Activated CD8-positive, alpha-beta memory T cell treated with anti-CD3 and anti-CD28 coated beads, Interleukin-2, amount 50 U/mL, for 4 hours (primary cell): ENCODE data around the gene RMRP.

ENCODE experiments used
- DNase-seq: peaks from one replicate; pipeline ENCODE4 v3.0.0-alpha.2; 2020

RMRP gene

DNA sequence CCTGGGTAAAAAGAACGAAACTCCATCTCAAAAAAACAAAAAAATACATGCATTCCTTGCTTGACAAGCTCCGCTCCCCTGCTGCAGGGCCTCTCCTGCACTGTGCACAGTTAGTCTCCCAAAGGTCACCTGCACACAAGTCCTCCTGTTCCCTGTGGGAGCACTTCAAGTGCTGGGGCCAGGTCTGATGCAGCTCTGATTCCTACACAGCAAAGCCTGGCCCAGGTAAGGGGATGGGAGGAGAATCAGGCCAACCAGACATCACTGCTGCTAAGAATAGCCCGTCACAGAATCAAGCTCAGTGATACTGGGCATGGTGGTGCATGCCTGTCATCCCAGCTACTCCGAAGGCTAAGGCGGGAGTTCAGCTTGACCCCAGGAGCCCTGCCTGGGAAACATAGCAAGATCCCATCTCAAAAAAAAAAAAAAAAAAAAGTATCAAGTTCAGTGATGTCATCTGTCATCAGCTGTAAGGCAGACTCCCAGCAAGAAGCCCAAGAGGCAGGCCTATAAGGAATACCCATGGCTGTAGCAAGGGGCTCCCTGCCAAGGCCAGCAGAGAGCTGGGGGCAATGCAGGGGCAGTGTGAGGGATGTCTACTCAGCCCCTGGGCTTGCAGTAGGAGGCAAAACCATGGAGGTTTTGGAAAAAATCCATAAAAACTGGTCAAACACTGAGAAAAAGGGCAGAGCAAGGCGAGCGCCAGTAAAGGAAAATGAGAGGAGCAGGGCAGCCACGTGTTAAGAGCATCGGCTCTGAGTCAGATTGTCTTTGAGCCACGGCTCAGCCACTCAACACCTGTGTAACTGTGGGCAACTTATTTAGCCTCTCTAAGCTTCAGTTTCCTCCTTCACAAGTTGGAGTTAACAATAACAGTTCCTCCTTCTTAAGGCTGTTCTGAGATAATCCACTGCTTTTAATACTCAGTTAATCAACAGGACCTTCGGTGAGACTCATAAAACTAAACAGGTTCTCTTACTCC, 28.7 kb upstream of the RMRP start:
- DNase-seq = no peak

DNA sequence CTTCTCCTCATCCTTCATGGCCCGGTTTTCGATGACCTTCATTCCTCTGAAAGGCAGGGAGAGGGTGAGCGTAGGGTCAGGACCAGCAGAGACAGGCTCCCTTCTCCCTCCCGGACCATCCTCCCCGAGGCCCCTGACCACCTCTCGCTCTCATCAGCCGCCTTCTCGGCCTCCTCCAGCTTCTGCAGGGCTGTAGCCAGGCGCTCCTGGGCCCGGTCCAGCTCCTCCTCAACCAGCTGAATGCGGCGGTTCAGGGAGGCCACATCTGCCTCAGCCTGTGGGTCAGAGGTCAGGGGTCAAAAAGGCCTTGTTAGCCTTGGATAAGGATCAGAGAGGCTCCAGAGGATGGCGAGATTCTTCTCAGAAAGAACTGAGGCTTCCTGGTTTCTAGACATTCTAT, 27.7 kb upstream of the RMRP start:
- no peak for DNase-seq

DNA sequence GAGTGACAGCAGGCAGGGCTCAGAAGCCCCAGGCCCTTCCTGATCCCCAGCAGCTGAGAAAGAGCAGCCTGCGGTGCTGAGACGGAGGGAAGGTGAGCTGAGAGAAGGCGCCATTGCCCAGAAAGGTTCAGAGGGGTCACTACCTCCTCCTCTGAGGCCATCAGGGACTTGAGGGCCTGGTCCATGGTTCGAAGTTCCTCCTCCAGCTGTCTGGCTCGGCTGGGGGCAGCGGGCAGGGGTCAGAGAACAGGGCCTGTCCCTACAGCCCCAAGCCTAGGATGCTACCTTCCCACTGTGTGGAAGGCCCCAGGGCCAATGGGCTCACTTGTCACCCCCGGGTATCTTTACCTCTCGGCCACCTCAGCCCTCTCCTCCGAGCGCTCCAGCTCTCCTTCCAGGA, 27.1 kb upstream of the RMRP start:
- no peak for DNase-seq

DNA sequence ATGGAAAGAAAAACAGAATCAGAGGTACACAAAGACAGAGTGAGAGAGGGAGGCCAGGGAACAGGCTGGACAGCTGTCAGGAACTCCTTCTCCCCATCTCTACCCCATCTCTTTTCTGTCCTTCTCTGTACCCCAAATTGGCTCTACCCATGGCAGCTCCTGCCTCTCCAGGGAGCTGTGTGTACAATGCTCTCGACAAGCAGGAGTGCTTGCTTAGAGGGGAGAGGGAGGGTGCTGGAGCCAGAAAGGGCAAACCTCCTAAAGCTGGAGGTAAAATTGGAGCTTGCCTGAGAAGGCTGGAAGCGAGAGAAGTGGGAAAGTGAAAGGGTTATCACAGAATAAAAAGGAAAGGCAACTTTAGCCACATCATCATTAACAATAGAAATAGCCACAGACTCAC, 25.5 kb upstream of the RMRP start:
- no peak for DNase-seq

DNA sequence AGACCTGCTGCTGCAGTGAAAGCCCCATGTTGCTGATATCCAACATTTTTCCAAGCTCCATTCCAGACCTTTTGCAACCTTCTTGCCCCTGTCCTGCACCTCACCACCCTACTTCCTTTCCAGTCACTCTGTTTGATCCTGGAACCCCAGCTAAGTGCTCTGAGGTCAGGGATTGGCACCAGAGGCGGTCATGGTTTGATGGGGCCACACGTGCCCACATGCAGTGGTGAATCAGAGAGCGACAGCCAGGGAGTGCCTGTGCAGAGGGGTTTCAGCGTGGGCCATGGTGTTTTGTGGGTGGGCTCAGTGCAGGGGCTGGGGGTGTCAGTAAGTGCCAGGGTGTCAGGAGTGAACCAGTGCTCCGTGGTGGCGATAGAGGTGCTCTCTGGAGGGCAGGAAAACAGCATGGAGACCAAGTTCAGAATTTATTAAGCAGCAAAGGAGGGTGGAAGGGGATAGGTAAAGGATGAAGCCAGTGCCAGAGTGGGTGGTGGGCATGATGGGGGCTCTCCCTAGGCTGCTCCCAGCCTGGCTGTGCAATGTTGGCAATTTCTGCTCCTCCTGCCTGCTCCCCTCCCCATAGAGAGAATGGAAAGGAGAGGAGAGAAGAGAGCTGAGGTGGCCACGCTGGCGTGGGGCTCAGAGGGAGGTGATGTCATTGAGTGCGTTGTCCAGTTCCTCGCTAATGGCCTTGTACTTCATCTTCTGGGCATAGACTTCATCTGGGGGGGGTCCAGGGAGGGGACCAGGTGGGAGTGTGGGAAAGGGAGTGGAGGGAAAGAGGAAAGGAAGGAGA, 24.9 kb upstream of the RMRP start:
- no peak for DNase-seq

DNA sequence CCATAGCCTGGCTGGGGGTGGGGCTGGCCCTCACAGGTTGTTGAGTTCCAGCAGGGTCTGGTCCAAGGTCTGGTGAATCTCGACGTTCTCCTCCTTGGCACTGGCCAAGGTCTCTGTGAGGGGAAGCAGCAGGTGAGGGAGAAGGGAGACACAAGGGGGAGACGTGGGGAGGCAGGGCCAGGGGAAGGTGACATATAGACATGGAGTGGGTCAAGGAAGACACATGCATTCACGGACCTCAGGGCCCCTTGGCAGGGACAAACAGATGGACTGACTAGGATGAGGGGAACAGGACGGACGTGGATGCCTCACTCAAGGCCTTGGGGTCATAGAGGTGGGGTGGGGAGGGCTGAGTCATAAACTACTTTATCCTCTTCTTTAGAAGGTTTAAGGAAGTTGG, 24.2 kb upstream of the RMRP start:
- DNase-seq = no peak

DNA sequence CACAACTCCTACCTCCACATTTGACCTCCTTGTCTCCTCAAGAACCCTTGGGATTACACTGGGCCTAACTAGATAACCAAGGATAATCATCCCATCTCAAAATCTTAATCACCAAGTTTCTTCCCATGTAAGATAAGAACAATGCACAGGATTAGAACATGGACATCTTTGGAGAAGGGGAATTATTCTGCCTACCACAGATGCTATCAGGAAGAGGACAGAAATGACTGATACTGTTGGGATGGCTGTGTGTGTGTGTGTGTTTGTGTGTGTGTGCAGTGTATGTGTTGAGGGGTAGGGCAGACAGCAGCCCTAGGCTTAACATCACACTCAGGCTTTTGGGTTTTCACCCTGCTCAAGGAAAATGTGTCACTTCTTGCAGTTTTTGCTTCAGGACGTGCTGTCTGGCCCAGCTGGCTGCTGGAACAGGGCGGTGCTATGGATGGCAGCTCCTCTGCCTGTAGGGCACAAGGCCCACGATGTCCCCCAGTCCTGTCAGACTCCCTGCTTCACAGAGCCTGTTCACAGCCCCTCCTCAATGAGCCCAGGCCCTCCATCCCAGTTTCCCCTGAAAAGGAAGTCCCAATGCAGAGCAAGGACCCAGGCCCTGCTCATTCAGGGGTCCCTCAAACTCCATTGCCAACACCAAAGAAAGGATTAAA, 23.7 kb upstream of the RMRP start:
- no peak for DNase-seq

DNA sequence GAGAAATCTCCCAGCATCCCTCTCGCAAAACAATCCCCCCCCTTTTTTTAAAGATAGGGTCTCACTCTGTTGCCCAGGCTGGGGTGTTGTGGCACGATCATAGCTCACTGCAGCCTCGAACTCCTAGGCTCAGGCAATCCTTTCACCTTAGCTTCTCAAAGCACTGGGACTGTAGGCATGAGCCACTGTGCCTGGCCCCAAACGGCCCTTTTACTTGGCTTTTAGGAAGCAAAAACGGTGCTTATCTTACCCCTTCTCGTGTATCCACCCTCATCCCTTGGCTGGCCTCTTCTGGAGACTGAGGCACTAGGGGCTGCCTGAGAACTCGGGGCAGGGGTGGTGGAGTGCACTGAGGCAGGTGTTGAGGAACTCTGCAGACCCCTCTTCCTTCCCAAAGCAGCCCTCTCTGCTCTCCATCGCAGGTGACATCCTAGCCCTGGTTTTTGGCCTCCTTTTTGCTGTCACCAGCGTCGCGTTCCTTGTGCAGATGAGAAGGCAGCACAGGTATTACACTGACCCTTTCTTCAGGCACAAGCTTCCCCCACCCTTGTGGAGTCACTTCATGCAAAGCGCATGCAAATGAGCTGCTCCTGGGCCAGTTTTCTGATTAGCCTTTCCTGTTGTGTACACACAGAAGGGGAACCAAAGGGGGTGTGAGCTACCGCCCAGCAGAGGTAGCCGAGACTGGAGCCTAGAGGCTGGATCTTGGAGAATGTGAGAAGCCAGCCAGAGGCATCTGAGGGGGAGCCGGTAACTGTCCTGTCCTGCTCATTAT, 22.7 kb upstream of the RMRP start:
- DNase-seq = no peak

DNA sequence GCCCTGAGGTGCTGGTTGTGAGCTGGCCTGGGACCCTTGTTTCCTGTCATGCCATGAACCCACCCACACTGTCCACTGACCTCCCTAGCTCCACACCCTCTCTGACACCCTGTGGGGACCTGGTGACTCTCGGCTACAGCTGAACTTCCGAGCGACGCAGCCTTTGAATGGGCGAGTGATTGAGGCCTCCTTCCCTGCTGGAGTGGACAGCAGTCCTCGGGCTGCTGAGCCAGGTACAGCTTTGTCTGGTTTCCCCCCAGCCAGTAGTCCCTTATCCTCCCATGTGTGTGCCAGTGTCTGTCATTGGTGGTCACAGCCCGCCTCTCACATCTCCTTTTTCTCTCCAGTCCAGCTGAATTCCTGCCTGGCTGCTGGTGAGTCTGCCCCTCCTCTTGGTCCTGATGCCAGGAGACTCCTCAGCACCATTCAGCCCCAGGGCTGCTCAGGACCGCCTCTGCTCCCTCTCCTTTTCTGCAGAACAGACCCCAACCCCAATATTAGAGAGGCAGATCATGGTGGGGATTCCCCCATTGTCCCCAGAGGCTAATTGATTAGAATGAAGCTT, 22.0 kb upstream of the RMRP start:
- no peak for DNase-seq

DNA sequence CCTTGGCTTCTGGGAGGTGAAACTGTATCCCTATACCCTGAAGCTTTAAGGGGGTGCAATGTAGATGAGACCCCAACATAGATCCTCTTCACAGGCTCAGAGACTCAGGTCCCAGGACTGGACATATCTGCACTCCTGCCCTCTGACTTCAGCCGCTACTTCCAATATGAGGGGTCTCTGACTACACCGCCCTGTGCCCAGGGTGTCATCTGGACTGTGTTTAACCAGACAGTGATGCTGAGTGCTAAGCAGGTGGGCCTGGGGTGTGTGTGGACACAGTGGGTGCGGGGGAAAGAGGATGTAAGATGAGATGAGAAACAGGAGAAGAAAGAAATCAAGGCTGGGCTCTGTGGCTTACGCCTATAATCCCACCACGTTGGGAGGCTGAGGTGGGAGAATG, 21.3 kb upstream of the RMRP start:
- DNase-seq = no peak

DNA sequence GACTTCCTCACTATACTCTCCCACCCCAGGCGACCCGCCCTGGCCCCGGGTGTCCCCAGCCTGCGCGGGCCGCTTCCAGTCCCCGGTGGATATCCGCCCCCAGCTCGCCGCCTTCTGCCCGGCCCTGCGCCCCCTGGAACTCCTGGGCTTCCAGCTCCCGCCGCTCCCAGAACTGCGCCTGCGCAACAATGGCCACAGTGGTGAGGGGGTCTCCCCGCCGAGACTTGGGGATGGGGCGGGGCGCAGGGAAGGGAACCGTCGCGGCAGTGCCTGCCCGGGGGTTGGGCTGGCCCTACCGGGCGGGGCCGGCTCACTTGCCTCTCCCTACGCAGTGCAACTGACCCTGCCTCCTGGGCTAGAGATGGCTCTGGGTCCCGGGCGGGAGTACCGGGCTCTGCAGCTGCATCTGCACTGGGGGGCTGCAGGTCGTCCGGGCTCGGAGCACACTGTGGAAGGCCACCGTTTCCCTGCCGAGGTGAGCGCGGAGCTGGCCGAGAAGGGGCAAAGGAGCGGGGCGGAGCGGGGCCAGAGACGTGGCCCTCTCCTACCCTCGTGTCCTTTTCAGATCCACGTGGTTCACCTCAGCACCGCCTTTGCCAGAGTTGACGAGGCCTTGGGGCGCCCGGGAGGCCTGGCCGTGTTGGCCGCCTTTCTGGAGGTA, 18.0 kb upstream of the RMRP start:
- peak; percentile 38 for DNase-seq

DNA sequence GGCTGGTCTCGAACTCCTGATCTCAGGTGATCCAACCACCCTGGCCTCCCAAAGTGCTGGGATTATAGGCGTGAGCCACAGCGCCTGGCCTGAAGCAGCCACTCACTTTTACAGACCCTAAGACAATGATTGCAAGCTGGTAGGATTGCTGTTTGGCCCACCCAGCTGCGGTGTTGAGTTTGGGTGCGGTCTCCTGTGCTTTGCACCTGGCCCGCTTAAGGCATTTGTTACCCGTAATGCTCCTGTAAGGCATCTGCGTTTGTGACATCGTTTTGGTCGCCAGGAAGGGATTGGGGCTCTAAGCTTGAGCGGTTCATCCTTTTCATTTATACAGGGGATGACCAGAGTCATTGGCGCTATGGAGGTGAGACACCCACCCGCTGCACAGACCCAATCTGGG, 17.4 kb upstream of the RMRP start:
- no peak for DNase-seq

DNA sequence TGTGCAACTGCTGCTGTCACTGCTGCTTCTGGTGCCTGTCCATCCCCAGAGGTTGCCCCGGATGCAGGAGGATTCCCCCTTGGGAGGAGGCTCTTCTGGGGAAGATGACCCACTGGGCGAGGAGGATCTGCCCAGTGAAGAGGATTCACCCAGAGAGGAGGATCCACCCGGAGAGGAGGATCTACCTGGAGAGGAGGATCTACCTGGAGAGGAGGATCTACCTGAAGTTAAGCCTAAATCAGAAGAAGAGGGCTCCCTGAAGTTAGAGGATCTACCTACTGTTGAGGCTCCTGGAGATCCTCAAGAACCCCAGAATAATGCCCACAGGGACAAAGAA, 16.2 kb upstream of the RMRP start:
- DNase-seq = no peak

DNA sequence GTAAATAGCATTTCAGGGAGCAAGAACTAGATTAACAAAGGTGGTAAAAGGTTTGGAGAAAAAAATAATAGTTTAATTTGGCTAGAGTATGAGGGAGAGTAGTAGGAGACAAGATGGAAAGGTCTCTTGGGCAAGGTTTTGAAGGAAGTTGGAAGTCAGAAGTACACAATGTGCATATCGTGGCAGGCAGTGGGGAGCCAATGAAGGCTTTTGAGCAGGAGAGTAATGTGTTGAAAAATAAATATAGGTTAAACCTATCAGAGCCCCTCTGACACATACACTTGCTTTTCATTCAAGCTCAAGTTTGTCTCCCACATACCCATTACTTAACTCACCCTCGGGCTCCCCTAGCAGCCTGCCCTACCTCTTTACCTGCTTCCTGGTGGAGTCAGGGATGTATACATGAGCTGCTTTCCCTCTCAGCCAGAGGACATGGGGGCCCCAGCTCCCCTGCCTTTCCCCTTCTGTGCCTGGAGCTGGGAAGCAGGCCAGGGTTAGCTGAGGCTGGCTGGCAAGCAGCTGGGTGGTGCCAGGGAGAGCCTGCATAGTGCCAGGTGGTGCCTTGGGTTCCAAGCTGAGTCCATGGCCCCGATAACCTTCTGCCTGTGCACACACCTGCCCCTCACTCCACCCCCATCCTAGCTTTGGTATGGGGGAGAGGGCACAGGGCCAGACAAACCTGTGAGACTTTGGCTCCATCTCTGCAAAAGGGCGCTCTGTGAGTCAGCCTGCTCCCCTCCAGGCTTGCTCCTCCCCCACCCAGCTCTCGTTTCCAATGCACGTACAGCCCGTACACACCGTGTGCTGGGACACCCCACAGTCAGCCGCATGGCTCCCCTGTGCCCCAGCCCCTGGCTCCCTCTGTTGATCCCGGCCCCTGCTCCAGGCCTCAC, 15.6 kb upstream of the RMRP start, which contains the start of gene CA9:
Gene CA9, plus strand, starts transcription at position 797 of the 893 bp plus-strand sequence. Its CDS starts 32 bp downstream, at position 829.
- no peak for DNase-seq

DNA sequence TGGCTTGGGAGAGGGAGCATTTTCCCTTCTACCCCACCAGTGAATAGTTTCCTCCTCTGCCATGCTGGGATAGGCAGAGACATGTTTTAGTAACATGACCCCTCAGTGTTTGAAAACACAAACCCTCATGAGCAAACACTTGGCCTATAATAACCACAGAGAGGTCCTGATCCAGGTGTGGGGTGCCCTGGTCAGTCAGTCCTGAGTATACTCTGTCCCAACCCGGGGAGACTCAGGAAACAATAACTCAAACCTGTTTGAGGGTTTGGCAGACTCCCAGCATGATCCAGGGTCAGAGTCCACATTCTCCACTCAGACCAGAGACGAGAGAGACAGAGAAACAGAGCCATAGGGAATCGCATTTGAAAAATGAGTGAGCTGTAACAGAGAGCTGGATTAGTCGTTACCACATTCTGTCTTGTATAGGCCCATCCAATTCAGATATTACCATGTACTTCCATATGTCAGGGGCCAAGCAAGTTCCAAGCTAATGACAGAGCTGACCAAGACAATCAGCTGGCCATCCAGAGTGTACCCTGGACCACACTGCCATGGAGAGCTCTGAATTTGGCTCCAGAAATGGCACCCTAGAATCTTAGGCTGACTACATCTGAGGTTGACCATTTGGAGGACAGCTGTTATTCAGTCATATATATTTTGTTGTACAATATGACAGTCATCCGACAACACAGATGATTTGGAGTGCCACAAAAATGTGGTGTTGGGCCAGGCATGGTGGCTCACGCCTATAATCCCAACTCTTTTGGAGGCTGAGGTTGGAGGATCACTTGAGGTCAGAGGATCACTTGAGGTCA, 11.7 kb upstream of the RMRP start:
- DNase-seq = no peak

DNA sequence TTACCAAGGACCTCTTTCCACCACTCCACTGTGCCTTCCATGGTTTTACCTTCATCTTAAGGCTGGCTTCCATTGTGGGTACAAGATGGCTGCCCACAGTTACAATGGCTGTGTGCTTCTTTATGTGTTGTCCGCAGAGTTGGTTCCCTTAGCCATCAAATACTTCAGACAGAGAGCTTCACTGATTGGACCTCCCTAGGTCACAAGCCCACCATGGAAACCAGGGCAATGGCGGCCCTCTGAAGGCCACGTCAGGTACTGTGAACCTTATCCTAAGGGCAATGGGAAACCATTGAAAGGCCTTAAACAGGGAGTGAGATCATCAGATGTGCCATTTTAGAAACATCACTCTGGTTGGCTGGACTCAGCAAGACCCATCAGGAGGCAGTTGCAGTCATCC, 10.1 kb upstream of the RMRP start:
- DNase-seq = no peak

DNA sequence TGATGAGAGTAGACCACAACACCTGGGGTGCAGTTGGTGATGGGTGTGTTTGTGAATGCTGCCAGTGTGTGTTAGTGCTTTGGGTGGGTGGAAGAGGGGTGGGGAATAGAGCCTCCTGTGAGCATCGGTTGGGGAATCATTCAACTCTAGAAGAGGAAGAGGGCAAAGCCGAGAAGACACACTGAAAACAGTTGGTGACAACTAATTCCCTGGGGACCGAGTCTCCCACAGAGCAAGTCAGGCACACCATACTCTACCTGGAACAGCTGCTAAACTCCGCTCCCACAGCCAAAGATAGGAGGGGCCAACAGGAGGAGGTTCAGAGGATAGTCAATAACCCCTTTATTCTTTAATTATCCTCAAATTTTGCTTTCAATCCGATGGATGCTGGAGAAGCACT, 8.7 kb upstream of the RMRP start:
- DNase-seq = no peak

DNA sequence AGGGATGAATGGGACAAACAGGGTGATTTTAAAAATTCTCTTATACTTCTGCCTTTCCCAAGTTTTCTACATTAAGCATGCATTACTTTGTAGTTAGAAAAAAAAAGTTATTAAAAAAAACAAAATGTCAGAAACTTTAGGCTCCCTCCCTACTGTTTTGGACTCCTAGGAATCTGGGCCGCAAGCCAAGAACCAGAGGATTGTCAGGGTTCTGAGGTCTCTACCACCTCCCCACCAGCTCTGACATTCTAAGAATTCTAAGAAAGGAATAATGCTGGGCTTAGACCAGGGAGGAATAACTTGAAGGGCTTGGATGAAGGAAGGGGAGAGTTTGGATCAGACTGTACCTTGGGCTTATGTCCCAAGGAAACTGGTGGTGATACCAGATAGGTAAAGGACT, 8.2 kb upstream of the RMRP start:
- DNase-seq = no peak

DNA sequence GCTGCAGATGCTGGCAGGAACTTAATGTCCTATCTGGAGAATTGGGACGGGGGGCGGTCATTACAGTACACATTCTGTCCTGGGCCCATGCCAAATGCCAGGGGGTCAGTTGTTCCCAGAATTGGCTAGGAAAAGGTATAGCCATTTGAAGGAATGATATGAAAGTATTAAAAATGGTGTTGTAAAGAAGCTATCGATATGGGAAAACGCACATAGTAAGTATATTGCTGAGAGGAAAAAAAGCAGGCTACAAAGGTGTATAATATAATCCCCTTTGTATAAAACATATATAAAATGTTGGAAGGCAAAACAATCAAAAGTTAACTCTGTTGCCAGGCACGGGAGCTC, 7.6 kb upstream of the RMRP start:
- DNase-seq = no peak
